ENCODE data around the gene SLC25A24. TPM values are rescaled to one million over a fixed set of nuclear protein-coding genes. Genes with fewer than 3 reads are reported as not detected.
"Not testable (repeated sequence)": the region's sequence is repeated elsewhere in the genome, so short reads cannot be mapped to it uniquely, and the experiment has no call there.

Gene SLC25A24
- total RNA-seq (2012; rRNA removed) = 41.6 and 46.1 TPM in 2 replicates

- Histone ChIP-seq H3K4me2 (ENCODE audit: low read length) (peak within 1 kb of the TSS; percentile 99), H3K4me1 (ENCODE audit: control insufficient read depth, insufficient read depth, low read length) (peaks cover 27% of the 10 kb centered on the region), H3K9ac (ENCODE audit: low read depth, low read length) (peak within 1 kb of the TSS; percentile 99), H3K27me3 (ENCODE audit: control insufficient read depth, insufficient read depth, low read length) (no peaks in the 10 kb centered on the region), H3K4me3 (ENCODE audit: low read length) (peak within 1 kb of the TSS; percentile 100), H3K36me3 (ENCODE audit: insufficient read depth, low read length) (peaks cover 23% of the 10 kb centered on the region), H3K9me3 (replicated peaks; ENCODE audit: low read length) (no peaks in the 10 kb centered on the region)
Measured at GRCh38 chr1:108199781-108200686, at the start of gene SLC25A24. Gene SLC25A24 (minus strand): TSS chr1:108200343. CDS start chr1:108200138, 205 bp downstream.

GRCh38 chr1:108243976-108244375 lies 43.8 kb upstream of the SLC25A24 start, which contains the start of gene NBPF4:
Gene NBPF4 (minus strand): TSS chr1:108244076. CDS start chr1:108243761, 315 bp downstream.
- H3K36me3 ChIP-seq (ENCODE audit: insufficient read depth, low read length); H3K4me1 ChIP-seq (ENCODE audit: control insufficient read depth, insufficient read depth, low read length); H3K4me3 ChIP-seq (ENCODE audit: low read length); H3K9ac ChIP-seq (ENCODE audit: low read depth, low read length); H3K9me3 ChIP-seq (replicated peaks; ENCODE audit: low read length); H3K27me3 ChIP-seq (ENCODE audit: control insufficient read depth, insufficient read depth, low read length); H3K4me2 ChIP-seq (ENCODE audit: low read length): not testable (repeated sequence)

- H3K9me3 ChIP-seq (replicated peaks; ENCODE audit: low read length); H3K4me3 ChIP-seq (ENCODE audit: low read length); H3K9ac ChIP-seq (ENCODE audit: low read depth, low read length); H3K27me3 ChIP-seq (ENCODE audit: control insufficient read depth, insufficient read depth, low read length); H3K4me1 ChIP-seq (ENCODE audit: control insufficient read depth, insufficient read depth, low read length); H3K4me2 ChIP-seq (ENCODE audit: low read length); H3K36me3 ChIP-seq (ENCODE audit: insufficient read depth, low read length): not testable (repeated sequence)
Measured at GRCh38 chr1:108239426-108239825, 39.3 kb upstream of the SLC25A24 start.

GRCh38 chr1:108235308-108235707 lies 35.2 kb upstream of the SLC25A24 start:
- H3K9me3 ChIP-seq (replicated peaks; ENCODE audit: low read length) = not testable (repeated sequence)

GRCh38 chr1:108232183-108232582 lies 32.0 kb upstream of the SLC25A24 start:
- H3K36me3 ChIP-seq (ENCODE audit: insufficient read depth, low read length); H3K4me3 ChIP-seq (ENCODE audit: low read length); H3K9me3 ChIP-seq (replicated peaks; ENCODE audit: low read length); H3K4me1 ChIP-seq (ENCODE audit: control insufficient read depth, insufficient read depth, low read length); H3K27me3 ChIP-seq (ENCODE audit: control insufficient read depth, insufficient read depth, low read length); H3K9ac ChIP-seq (ENCODE audit: low read depth, low read length); H3K4me2 ChIP-seq (ENCODE audit: low read length): not testable (repeated sequence)

More at GRCh38 chr1:108235308-108235707, 35.2 kb upstream of the SLC25A24 start:
- H3K27me3 ChIP-seq (ENCODE audit: control insufficient read depth, insufficient read depth, low read length); H3K9ac ChIP-seq (ENCODE audit: low read depth, low read length); H3K36me3 ChIP-seq (ENCODE audit: insufficient read depth, low read length); H3K4me1 ChIP-seq (ENCODE audit: control insufficient read depth, insufficient read depth, low read length); H3K4me2 ChIP-seq (ENCODE audit: low read length); H3K4me3 ChIP-seq (ENCODE audit: low read length): not testable (repeated sequence)

GRCh38 chr1:108229976-108230375 lies 29.8 kb upstream of the SLC25A24 start:
- H3K27me3 ChIP-seq (ENCODE audit: control insufficient read depth, insufficient read depth, low read length); H3K4me2 ChIP-seq (ENCODE audit: low read length); H3K9me3 ChIP-seq (replicated peaks; ENCODE audit: low read length); H3K4me3 ChIP-seq (ENCODE audit: low read length); H3K4me1 ChIP-seq (ENCODE audit: control insufficient read depth, insufficient read depth, low read length); H3K36me3 ChIP-seq (ENCODE audit: insufficient read depth, low read length); H3K9ac ChIP-seq (ENCODE audit: low read depth, low read length): not testable (repeated sequence)

GRCh38 chr1:108227772-108228171 lies 27.6 kb upstream of the SLC25A24 start:
- not testable (repeated sequence) for H3K4me2 ChIP-seq (ENCODE audit: low read length); H3K4me1 ChIP-seq (ENCODE audit: control insufficient read depth, insufficient read depth, low read length); H3K9me3 ChIP-seq (replicated peaks; ENCODE audit: low read length); H3K9ac ChIP-seq (ENCODE audit: low read depth, low read length); H3K36me3 ChIP-seq (ENCODE audit: insufficient read depth, low read length); H3K4me3 ChIP-seq (ENCODE audit: low read length); H3K27me3 ChIP-seq (ENCODE audit: control insufficient read depth, insufficient read depth, low read length)

- H3K27me3 ChIP-seq (ENCODE audit: control insufficient read depth, insufficient read depth, low read length); H3K4me2 ChIP-seq (ENCODE audit: low read length); H3K36me3 ChIP-seq (ENCODE audit: insufficient read depth, low read length); H3K4me3 ChIP-seq (ENCODE audit: low read length); H3K9ac ChIP-seq (ENCODE audit: low read depth, low read length); H3K4me1 ChIP-seq (ENCODE audit: control insufficient read depth, insufficient read depth, low read length); H3K9me3 ChIP-seq (replicated peaks; ENCODE audit: low read length): not testable (repeated sequence)
Measured at GRCh38 chr1:108226855-108227254, 26.7 kb upstream of the SLC25A24 start.

- H3K9me3 ChIP-seq (replicated peaks; ENCODE audit: low read length); H3K36me3 ChIP-seq (ENCODE audit: insufficient read depth, low read length); H3K9ac ChIP-seq (ENCODE audit: low read depth, low read length); H3K4me2 ChIP-seq (ENCODE audit: low read length); H3K27me3 ChIP-seq (ENCODE audit: control insufficient read depth, insufficient read depth, low read length); H3K4me1 ChIP-seq (ENCODE audit: control insufficient read depth, insufficient read depth, low read length); H3K4me3 ChIP-seq (ENCODE audit: low read length): not testable (repeated sequence)
Measured at GRCh38 chr1:108223226-108223625, 23.1 kb upstream of the SLC25A24 start.

- H3K4me3 ChIP-seq (ENCODE audit: low read length); H3K9me3 ChIP-seq (replicated peaks; ENCODE audit: low read length); H3K36me3 ChIP-seq (ENCODE audit: insufficient read depth, low read length); H3K9ac ChIP-seq (ENCODE audit: low read depth, low read length); H3K27me3 ChIP-seq (ENCODE audit: control insufficient read depth, insufficient read depth, low read length); H3K4me2 ChIP-seq (ENCODE audit: low read length); H3K4me1 ChIP-seq (ENCODE audit: control insufficient read depth, insufficient read depth, low read length): not testable (repeated sequence)
Measured at GRCh38 chr1:108217515-108218174, 17.5 kb upstream of the SLC25A24 start.

- not testable (repeated sequence) for H3K4me2 ChIP-seq (ENCODE audit: low read length); H3K4me3 ChIP-seq (ENCODE audit: low read length); H3K9me3 ChIP-seq (replicated peaks; ENCODE audit: low read length); H3K4me1 ChIP-seq (ENCODE audit: control insufficient read depth, insufficient read depth, low read length); H3K27me3 ChIP-seq (ENCODE audit: control insufficient read depth, insufficient read depth, low read length); H3K36me3 ChIP-seq (ENCODE audit: insufficient read depth, low read length); H3K9ac ChIP-seq (ENCODE audit: low read depth, low read length)
Measured at GRCh38 chr1:108217007-108217406, 16.9 kb upstream of the SLC25A24 start.
